HepG2 (cell line): Measurements from ENCODE around the gene SLC22A7. TPM values are rescaled to one million over a fixed set of nuclear protein-coding genes. Genes with fewer than 3 reads are reported as not detected.

ENCODE experiments used
- ATF1 ChIP-seq: IDR thresholded peaks from 2 replicates; pipeline ENCODE4 v1.6.1; 2016; ENCODE audit warnings: mild to moderate bottlenecking, control low read depth
- ATRX ChIP-seq: sonication (generic); formaldehyde crosslinking; IDR thresholded peaks from 2 replicates; pipeline ENCODE4 v1.4.0; 2020; ENCODE audit warnings: missing genetic modification reagents, borderline replicate concordance
- FOSL1 ChIP-seq: sonication (generic); formaldehyde crosslinking; IDR thresholded peaks from 2 replicates; pipeline ENCODE4 v1.9.0; 2021; ENCODE audit warnings: missing genetic modification reagents, borderline replicate concordance
- FOXA3 ChIP-seq: IDR thresholded peaks from 2 replicates; pipeline ENCODE4 v1.6.1; 2016; ENCODE audit warnings: missing genetic modification reagents, missing compliant biosample characterization
- HNF4G ChIP-seq, 2 experiments: sonication (generic) in 1 of 2; formaldehyde crosslinking in 1 of 2; IDR thresholded peaks; 2 replicates each; pipeline versions ENCODE4 v1.4.0 to v1.6.1; 2011 to 2020; ENCODE audit warnings: borderline replicate concordance in 2 of 2, low read depth in 2 of 2, mild to moderate bottlenecking in 2 of 2, low read length in 1 of 2, missing genetic modification reagents in 1 of 2, moderate library complexity in 1 of 2
- ISL2 ChIP-seq: sonication (generic); formaldehyde crosslinking; IDR thresholded peaks from 2 replicates; pipeline ENCODE4 v1.5.0; 2020; ENCODE audit warnings: missing genetic modification reagents
- JDP2 ChIP-seq: sonication (generic); formaldehyde crosslinking; IDR thresholded peaks from 2 replicates; pipeline ENCODE4 v1.8.1; 2022; ENCODE audit warnings: missing genetic modification reagents, borderline replicate concordance
- KDM5A ChIP-seq: fragments of 200-600 bp; sonication (generic); IDR thresholded peaks from 2 replicates; pipeline ENCODE4 v1.7.0; 2018; ENCODE audit warnings: antibody characterized with exemption, mild to moderate bottlenecking, low read length, borderline replicate concordance
- KMT2A ChIP-seq: sonication (generic); formaldehyde crosslinking; IDR thresholded peaks from 2 replicates; pipeline ENCODE4 v1.4.0; 2020; ENCODE audit warnings: missing genetic modification reagents
- MIXL1 ChIP-seq: IDR thresholded peaks from 2 replicates; pipeline ENCODE4 v1.6.1; 2016
- NFKBIZ ChIP-seq: IDR thresholded peaks from 2 replicates; pipeline ENCODE4 v1.6.1; 2018; ENCODE audit warnings: missing genetic modification reagents, missing compliant biosample characterization
- SMC3 ChIP-seq: IDR thresholded peaks from 2 replicates; pipeline ENCODE4 v1.6.1; 2011; ENCODE audit warnings: low read length, improper control_type of control experiment
- YEATS2 ChIP-seq: sonication (generic); formaldehyde crosslinking; IDR thresholded peaks from 2 replicates; pipeline ENCODE4 v1.4.0; 2020; ENCODE audit warnings: missing genetic modification reagents, borderline replicate concordance
- ZKSCAN8 ChIP-seq: IDR thresholded peaks from 2 replicates; pipeline ENCODE4 v1.6.1; 2016; ENCODE audit warnings: borderline replicate concordance, missing genetic modification reagents, missing compliant biosample characterization
- ZMYM3 ChIP-seq: sonication (generic); formaldehyde crosslinking; IDR thresholded peaks from 2 replicates; pipeline ENCODE4 v1.5.1; 2020; ENCODE audit warnings: mild to moderate bottlenecking, missing genetic modification reagents
- ZNF484 ChIP-seq: sonication (generic); formaldehyde crosslinking; IDR thresholded peaks from 2 replicates; pipeline ENCODE4 v1.5.1; 2020; ENCODE audit warnings: mild to moderate bottlenecking, low read depth, missing genetic modification reagents, borderline replicate concordance
- ZNF605 ChIP-seq: sonication (generic); formaldehyde crosslinking; IDR thresholded peaks from 2 replicates; pipeline ENCODE4 v1.8.0; 2022; ENCODE audit warnings: mild to moderate bottlenecking, missing genetic modification reagents
- ZNF749 ChIP-seq: sonication (generic); formaldehyde crosslinking; IDR thresholded peaks from 2 replicates; pipeline ENCODE4 v1.8.0; 2022; ENCODE audit warnings: mild to moderate bottlenecking, missing genetic modification reagents, moderate library complexity, borderline replicate concordance
- polyA plus RNA-seq, 8 experiments: library from polyadenylated mRNA; depleted of rRNA in 3 of 8; stranded (reverse) in 7 of 8; unstranded in 1 of 8; fragments of >200 nt; fragmentation: Illumina TruSeq in 4 of 8; extraction: Trizol in 4 of 8; gene quantifications; 2 replicates each; pipeline versions ENCODE4 v1.2.1 to v1.2.3, GENCODE V29; 2011 to 2016; ENCODE audit warnings: low read depth in 4 of 8, missing spikeins in 1 of 8, mixed read lengths in 1 of 8; ENCODE audit not compliant: insufficient read depth in 1 of 8
- total RNA-seq, 5 experiments: library from RNA; depleted of rRNA; stranded (reverse); fragments of >200 nt; fragmentation: Illumina TruSeq; extraction: Trizol; gene quantifications; 2 replicates each; pipeline ENCODE4 v1.2.3, GENCODE V29; 2016; ENCODE audit warnings: low read depth in 1 of 5
- TF ChIP-seq, protein P1 (sequence below): sonication (generic); formaldehyde crosslinking; IDR thresholded peaks from 2 replicates; pipeline ENCODE4 v1.8.1; 2023; ENCODE audit warnings: mild to moderate bottlenecking, missing genetic modification reagents
- TF ChIP-seq, protein P2 (sequence below): sonication (generic); formaldehyde crosslinking; IDR thresholded peaks from 2 replicates; pipeline ENCODE4 v1.4.0; 2020; ENCODE audit warnings: mild to moderate bottlenecking, missing genetic modification reagents
- TF ChIP-seq, protein P3 (sequence below): sonication (generic); formaldehyde crosslinking; IDR thresholded peaks from 2 replicates; pipeline ENCODE4 v1.5.0; 2020; ENCODE audit warnings: mild to moderate bottlenecking, missing genetic modification reagents
- TF ChIP-seq, protein P4 (sequence below): IDR thresholded peaks from 2 replicates; pipeline ENCODE4 v1.6.1; 2016; ENCODE audit warnings: low read depth, missing genetic modification reagents, missing compliant biosample characterization

Gene SLC22A7
- total and polyA plus RNA-seq, 2 of the 13 experiments (the other 11 are each of a cell fraction or from before 2014, with no cell fraction given), result 5.3 to 22.6 TPM

DNA sequence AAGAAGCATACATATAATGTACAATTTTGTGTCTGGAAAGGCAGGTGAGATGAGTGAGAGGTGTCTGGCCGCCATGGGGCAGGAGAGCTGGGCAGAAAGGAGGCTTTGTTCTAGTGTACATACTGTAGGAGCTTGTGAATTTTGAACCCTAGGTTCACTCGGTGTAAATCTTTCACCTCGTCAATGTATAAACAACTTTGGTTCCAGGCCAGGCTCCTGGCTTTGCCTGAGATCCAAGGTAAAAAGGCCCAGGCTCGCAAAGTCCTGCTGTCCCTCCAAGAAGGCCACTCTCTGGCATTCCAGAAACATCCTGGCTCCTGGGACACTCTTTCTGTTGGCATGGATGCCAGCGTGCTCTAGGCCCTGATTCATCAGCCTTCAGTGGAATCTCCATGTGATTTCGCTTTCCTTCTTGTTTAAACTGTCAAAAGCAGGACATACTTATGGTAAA lies 7.1 kb upstream of the SLC22A7 start (continued):
- TF ChIP-seq, protein P1, sequence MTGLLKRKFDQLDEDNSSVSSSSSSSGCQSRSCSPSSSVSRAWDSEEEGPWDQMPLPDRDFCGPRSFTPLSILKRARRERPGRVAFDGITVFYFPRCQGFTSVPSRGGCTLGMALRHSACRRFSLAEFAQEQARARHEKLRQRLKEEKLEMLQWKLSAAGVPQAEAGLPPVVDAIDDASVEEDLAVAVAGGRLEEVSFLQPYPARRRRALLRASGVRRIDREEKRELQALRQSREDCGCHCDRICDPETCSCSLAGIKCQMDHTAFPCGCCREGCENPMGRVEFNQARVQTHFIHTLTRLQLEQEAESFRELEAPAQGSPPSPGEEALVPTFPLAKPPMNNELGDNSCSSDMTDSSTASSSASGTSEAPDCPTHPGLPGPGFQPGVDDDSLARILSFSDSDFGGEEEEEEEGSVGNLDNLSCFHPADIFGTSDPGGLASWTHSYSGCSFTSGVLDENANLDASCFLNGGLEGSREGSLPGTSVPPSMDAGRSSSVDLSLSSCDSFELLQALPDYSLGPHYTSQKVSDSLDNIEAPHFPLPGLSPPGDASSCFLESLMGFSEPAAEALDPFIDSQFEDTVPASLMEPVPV (CRISPR knock-in tag), result peak; percentile 59; the same call in 1 of the 2 replicates
- TF ChIP-seq ATF1 (CRISPR knock-in tag) (no peak), ZNF749 (0 out of 2 replicates have a peak, but pooled peaks have one; percentile 27), ISL2 (CRISPR knock-in tag) (peak; percentile 77), FOSL1 (CRISPR knock-in tag) (no peak), ZNF484 (CRISPR knock-in tag) (no peak), MIXL1 (peak; percentile 65), ATRX (CRISPR knock-in tag) (no peak), ZNF605 (CRISPR knock-in tag) (peak; percentile 89), ZKSCAN8 (CRISPR knock-in tag) (peak; percentile 52; the same call in 1 of the 2 replicates), ZMYM3 (CRISPR knock-in tag) (peak; percentile 91), KDM5A (no peak), HNF4G (IDR thresholded peaks at IDR 0.05; ENCODE audit: borderline replicate concordance, low read depth, low read length) (peak; percentile 95), HNF4G (CRISPR knock-in tag; IDR thresholded peaks at IDR 0.05; ENCODE audit: borderline replicate concordance, low read depth) (peak; percentile 90; the same call in 1 of the 2 replicates), NFKBIZ (CRISPR knock-in tag) (no peak), JDP2 (no peak), SMC3 (peak; percentile 60), YEATS2 (CRISPR knock-in tag) (peak; percentile 49; the same call in 1 of the 2 replicates), FOXA3 (CRISPR knock-in tag) (peak; percentile 91), KMT2A (CRISPR knock-in tag) (peak; percentile 67; the same call in 1 of the 2 replicates)
- TF ChIP-seq, protein P2, sequence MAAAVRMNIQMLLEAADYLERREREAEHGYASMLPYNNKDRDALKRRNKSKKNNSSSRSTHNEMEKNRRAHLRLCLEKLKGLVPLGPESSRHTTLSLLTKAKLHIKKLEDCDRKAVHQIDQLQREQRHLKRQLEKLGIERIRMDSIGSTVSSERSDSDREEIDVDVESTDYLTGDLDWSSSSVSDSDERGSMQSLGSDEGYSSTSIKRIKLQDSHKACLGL (CRISPR knock-in tag), result no peak
- TF ChIP-seq, protein P3, sequence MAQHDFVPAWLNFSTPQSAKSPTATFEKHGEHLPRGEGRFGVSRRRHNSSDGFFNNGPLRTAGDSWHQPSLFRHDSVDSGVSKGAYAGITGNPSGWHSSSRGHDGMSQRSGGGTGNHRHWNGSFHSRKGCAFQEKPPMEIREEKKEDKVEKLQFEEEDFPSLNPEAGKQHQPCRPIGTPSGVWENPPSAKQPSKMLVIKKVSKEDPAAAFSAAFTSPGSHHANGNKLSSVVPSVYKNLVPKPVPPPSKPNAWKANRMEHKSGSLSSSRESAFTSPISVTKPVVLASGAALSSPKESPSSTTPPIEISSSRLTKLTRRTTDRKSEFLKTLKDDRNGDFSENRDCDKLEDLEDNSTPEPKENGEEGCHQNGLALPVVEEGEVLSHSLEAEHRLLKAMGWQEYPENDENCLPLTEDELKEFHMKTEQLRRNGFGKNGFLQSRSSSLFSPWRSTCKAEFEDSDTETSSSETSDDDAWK, result no peak
- TF ChIP-seq, protein P4, sequence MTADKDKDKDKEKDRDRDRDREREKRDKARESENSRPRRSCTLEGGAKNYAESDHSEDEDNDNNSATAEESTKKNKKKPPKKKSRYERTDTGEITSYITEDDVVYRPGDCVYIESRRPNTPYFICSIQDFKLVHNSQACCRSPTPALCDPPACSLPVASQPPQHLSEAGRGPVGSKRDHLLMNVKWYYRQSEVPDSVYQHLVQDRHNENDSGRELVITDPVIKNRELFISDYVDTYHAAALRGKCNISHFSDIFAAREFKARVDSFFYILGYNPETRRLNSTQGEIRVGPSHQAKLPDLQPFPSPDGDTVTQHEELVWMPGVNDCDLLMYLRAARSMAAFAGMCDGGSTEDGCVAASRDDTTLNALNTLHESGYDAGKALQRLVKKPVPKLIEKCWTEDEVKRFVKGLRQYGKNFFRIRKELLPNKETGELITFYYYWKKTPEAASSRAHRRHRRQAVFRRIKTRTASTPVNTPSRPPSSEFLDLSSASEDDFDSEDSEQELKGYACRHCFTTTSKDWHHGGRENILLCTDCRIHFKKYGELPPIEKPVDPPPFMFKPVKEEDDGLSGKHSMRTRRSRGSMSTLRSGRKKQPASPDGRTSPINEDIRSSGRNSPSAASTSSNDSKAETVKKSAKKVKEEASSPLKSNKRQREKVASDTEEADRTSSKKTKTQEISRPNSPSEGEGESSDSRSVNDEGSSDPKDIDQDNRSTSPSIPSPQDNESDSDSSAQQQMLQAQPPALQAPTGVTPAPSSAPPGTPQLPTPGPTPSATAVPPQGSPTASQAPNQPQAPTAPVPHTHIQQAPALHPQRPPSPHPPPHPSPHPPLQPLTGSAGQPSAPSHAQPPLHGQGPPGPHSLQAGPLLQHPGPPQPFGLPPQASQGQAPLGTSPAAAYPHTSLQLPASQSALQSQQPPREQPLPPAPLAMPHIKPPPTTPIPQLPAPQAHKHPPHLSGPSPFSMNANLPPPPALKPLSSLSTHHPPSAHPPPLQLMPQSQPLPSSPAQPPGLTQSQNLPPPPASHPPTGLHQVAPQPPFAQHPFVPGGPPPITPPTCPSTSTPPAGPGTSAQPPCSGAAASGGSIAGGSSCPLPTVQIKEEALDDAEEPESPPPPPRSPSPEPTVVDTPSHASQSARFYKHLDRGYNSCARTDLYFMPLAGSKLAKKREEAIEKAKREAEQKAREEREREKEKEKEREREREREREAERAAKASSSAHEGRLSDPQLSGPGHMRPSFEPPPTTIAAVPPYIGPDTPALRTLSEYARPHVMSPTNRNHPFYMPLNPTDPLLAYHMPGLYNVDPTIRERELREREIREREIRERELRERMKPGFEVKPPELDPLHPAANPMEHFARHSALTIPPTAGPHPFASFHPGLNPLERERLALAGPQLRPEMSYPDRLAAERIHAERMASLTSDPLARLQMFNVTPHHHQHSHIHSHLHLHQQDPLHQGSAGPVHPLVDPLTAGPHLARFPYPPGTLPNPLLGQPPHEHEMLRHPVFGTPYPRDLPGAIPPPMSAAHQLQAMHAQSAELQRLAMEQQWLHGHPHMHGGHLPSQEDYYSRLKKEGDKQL (CRISPR knock-in tag), result no peak; the same call in 1 of the 2 replicates
